HCT116 (cell line): ENCODE measurements around the gene GGT6. TPM values are rescaled to one million over a fixed set of nuclear protein-coding genes. Genes with fewer than 3 reads are reported as not detected.
"Not testable (repeated sequence)": the region's sequence is repeated elsewhere in the genome, so short reads cannot be mapped to it uniquely, and the experiment has no call there.

ENCODE experiments used
- ATAC-seq: fragments of 200-7000 bp; cut with Tn5 transposase; 2 replicates; pipeline ENCODE4 v1.9.1; 2020; ENCODE audit warnings: mild to moderate bottlenecking, moderate library complexity
- BruUV-seq: library from RNA; stranded (reverse); fragments of 400-500 nt; replicated peaks from 2 replicates; lab custom pipeline; 2021; lab: Mats Ljungman, UMichigan
- CTCF ChIA-PET: fragments of 300-600 bp; sonication (Branson Sonifier 250); formaldehyde crosslinking; loops from one replicate; lab custom pipeline; 2021; ENCODE audit warnings: antibody characterized with exemption; lab: Charles Lee
- POLR2A ChIA-PET: fragments of 300-600, 350-600 bp; sonication (Branson Sonifier 250); formaldehyde crosslinking; loops from one replicate; lab custom pipeline; 2021; ENCODE audit warnings: antibody characterized with exemption; lab: Charles Lee
- RAD21 ChIA-PET, 2 experiments: fragments of 300-600 bp; sonication (Branson Sonifier 250); formaldehyde crosslinking; loops; one replicate each; lab custom pipeline; 2023; ENCODE audit warnings: low total read pairs in 2 of 2; ENCODE audit not compliant: uncharacterized antibody in 2 of 2, unreplicated experiment in 2 of 2, low non-redundant PET in 1 of 2; lab: Charles Lee
- DNase-seq: peaks from one replicate; pipeline ENCODE4 v3.0.0-alpha.2; 2010; ENCODE audit warnings: low read depth, low spot score
- H2AFZ ChIP-seq: fragments of 200-600 bp; shearing (Covaris generic), sonication (generic); 2 replicates; pipeline ENCODE4 v1.6.1; 2017; ENCODE audit warnings: low read depth, mixed run types, mixed read lengths, antibody characterized with exemption, low read length; ENCODE audit not compliant: poor library complexity, severe bottlenecking
- H3K27ac ChIP-seq: 2 replicates; pipeline ENCODE4 v1.5.1; 2012; ENCODE audit warnings: low read depth, low read length
- H3K27me3 ChIP-seq: fragments of 200-600 bp; sonication (generic); 2 replicates; pipeline ENCODE4 v1.6.1; 2016; ENCODE audit warnings: mixed run types, low read length, mixed read lengths; ENCODE audit not compliant: insufficient read depth
- H3K36me3 ChIP-seq, 2 experiments: fragments of 200-500 bp in 1 of 2; fragments of 200-600 bp in 1 of 2; sonication (Bioruptor generic) in 1 of 2; sonication (generic) in 1 of 2; 2 replicates each; pipeline versions ENCODE4 v1.5.1 to v1.6.1; 2014 to 2016; ENCODE audit warnings: low read length in 2 of 2, inconsistent platforms in 1 of 2, mixed read lengths in 1 of 2, mixed run types in 1 of 2; ENCODE audit not compliant: insufficient read depth in 2 of 2, control insufficient read depth in 1 of 2
- H3K4me1 ChIP-seq, 2 experiments: fragments of 200-600 bp in 1 of 2; sonication (generic) in 1 of 2; 2 replicates each; pipeline versions ENCODE4 v1.5.1 to v1.6.1; 2012 to 2017; ENCODE audit warnings: low read length in 2 of 2, inconsistent platforms in 1 of 2, mild to moderate bottlenecking in 1 of 2, mixed read lengths in 1 of 2, mixed run types in 1 of 2, moderate library complexity in 1 of 2; ENCODE audit not compliant: insufficient read depth in 2 of 2, control insufficient read depth in 1 of 2
- H3K4me2 ChIP-seq: fragments of 200-600 bp; sonication (generic); 2 replicates; pipeline ENCODE4 v1.6.1; 2017; ENCODE audit warnings: mixed run types, low read length, mixed read lengths
- H3K4me3 ChIP-seq, 2 experiments: fragments of 200-600 bp in 1 of 2; sonication (generic) in 1 of 2; replicated peaks in 1 of 2; 2 replicates each; pipeline ENCODE4 v1.5.1; 2011 to 2016; ENCODE audit warnings: low read length in 2 of 2, control low read depth in 1 of 2, low read depth in 1 of 2, mild to moderate bottlenecking in 1 of 2, mixed read lengths in 1 of 2, mixed run types in 1 of 2
- H3K79me2 ChIP-seq: fragments of 200-600 bp; sonication (generic); 2 replicates; pipeline ENCODE4 v1.6.1; 2017; ENCODE audit warnings: mild to moderate bottlenecking, mixed run types, low read length, moderate library complexity, mixed read lengths; ENCODE audit not compliant: insufficient read depth
- H3K9ac ChIP-seq: fragments of 200-600 bp; sonication (generic); 2 replicates; pipeline ENCODE4 v1.6.1; 2016; ENCODE audit warnings: low read length, mixed read lengths
- H3K9me2 ChIP-seq: fragments of 200-600 bp; sonication (generic), shearing (Covaris generic); 2 replicates; pipeline ENCODE4 v1.6.1; 2017; ENCODE audit warnings: mixed run types, mild to moderate bottlenecking, moderate library complexity; ENCODE audit not compliant: insufficient read depth
- H3K9me3 ChIP-seq, 2 experiments: fragments of 200-500 bp in 1 of 2; fragments of 200-600 bp in 1 of 2; sonication (Bioruptor generic) in 1 of 2; sonication (generic) in 1 of 2; 2 replicates each; pipeline ENCODE4 v1.6.1; 2014 to 2017; ENCODE audit warnings: low read length in 2 of 2, mixed read lengths in 2 of 2, inconsistent platforms in 1 of 2, low read depth in 1 of 2, mild to moderate bottlenecking in 1 of 2, mixed run types in 1 of 2, moderate library complexity in 1 of 2; ENCODE audit not compliant: control insufficient read depth in 1 of 2, insufficient read depth in 1 of 2
- H4K20me1 ChIP-seq: fragments of 200-600 bp; sonication (generic), shearing (Covaris generic); 2 replicates; pipeline ENCODE4 v1.6.1; 2017; ENCODE audit warnings: mixed run types, mild to moderate bottlenecking, moderate library complexity; ENCODE audit not compliant: insufficient read depth
- CBX3 ChIP-seq: IDR thresholded peaks from 2 replicates; pipeline ENCODE4 v1.6.1; 2012; ENCODE audit warnings: low read depth
- CEBPB ChIP-seq: IDR thresholded peaks from 2 replicates; pipeline ENCODE4 v1.6.1; 2012; ENCODE audit warnings: low read depth
- EGR1 ChIP-seq: IDR thresholded peaks from 2 replicates; pipeline ENCODE4 v1.6.1; 2012; ENCODE audit warnings: low read depth
- ELF1 ChIP-seq: IDR thresholded peaks from 2 replicates; pipeline ENCODE4 v1.6.1; 2012; ENCODE audit warnings: low read depth, borderline replicate concordance
- EZH2phosphoT487 ChIP-seq: fragments of 200-600 bp; IDR thresholded peaks from 2 replicates; pipeline ENCODE4 v1.6.1; 2018; ENCODE audit warnings: antibody characterized with exemption, borderline replicate concordance
- JUND ChIP-seq: IDR thresholded peaks from 2 replicates; pipeline ENCODE4 v1.6.1; 2012
- RAD21 ChIP-seq: IDR thresholded peaks from 2 replicates; pipeline ENCODE4 v1.6.1; 2012; ENCODE audit warnings: low read depth, mild to moderate bottlenecking
- SIN3A ChIP-seq: IDR thresholded peaks from 2 replicates; pipeline ENCODE4 v1.6.1; 2012; ENCODE audit warnings: low read depth
- SP1 ChIP-seq: IDR thresholded peaks from 2 replicates; pipeline ENCODE4 v1.6.1; 2012; ENCODE audit warnings: low read depth
- SRF ChIP-seq: IDR thresholded peaks from 2 replicates; pipeline ENCODE4 v1.6.1; 2012; ENCODE audit warnings: low read depth
- TCF7L2 ChIP-seq: IDR thresholded peaks from 2 replicates; pipeline ENCODE4 v1.7.0; 2011; ENCODE audit warnings: borderline replicate concordance, inconsistent platforms; ENCODE audit not compliant: insufficient read depth, insufficient read length; ENCODE audit errors: extremely low read depth
- YY1 ChIP-seq: IDR thresholded peaks from 2 replicates; pipeline ENCODE4 v1.6.1; 2011; ENCODE audit warnings: low read length, low read depth, moderate library complexity, mild to moderate bottlenecking; ENCODE audit not compliant: insufficient replicate concordance; ENCODE audit errors: extremely low read depth
- ZFX ChIP-seq: fragments of 450-650 bp; IDR thresholded peaks from 2 replicates; pipeline ENCODE4 v1.6.1; 2017
- intact Hi-C: fragments of 100-400 bp; cut with micrococcal nuclease; formaldehyde crosslinking; loops from 2 replicates; pipeline ENCODE4 v1.10.0; 2022
- total RNA-seq: library from RNA; stranded (reverse); gene quantifications from one replicate; pipeline ENCODE4 v1.2.1, GENCODE V29; 2021; ENCODE audit not compliant: unreplicated experiment

GGT6 gene
- total RNA-seq, 1 experiment from 2014 or later = 0.10 TPM

DNA sequence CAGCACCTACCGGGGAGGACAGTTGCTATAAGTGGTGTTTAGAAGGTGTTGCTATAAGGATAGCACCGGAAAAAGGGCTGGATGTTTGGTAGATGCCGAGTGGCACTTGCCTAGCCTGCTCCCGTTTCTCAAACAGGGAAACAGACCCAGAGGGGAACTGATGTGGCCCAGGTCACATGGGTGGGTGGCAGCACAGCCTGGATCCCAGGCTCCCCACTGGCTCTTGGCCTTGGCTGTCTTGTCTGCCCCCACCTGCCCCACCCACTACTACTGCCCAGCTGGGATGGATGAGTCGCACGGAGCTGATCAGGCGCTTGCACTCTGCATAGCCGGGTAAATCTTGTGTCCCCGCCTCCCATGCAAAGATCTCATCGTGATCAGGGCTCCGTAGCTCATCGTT is 31.2 kb upstream of the GGT6 start:
- Histone ChIP-seq H3K27ac (no peak overlapping the region), H3K79me2 (no peaks in the 10 kb centered on the region), H3K27me3 (peaks cover 3% of the 10 kb centered on the region; the same call in 1 of the 2 replicates), H3K9me2 (no peaks in the 10 kb centered on the region)
- intact Hi-C loops = no loop called here
- no peak for TF ChIP-seq YY1
- TF ChIP-seq, all 23 proteins: peak for 0
- Histone ChIP-seq H3K4me3 (no peak overlapping the region), H4K20me1 (no peaks in the 10 kb centered on the region), H3K4me1 (peaks cover 3 to 9% of the 10 kb centered on the region in 2 experiments), H3K36me3 (no peaks in the 10 kb centered on the region), H3K9ac (no peak overlapping the region), H3K9me3 (no peaks in the 10 kb centered on the region), H3K4me2 (peak overlapping the region; percentile 17; the same call in 1 of the 2 replicates), H2AFZ (no peak overlapping the region)
- POLR2A ChIA-PET = no interaction called here
- RAD21 ChIA-PET = no interaction called here
- CTCF ChIA-PET = interaction anchor here (0.7 kb wide), 2 partner anchors 19 to 25 kb away, joined by 4 read pairs; no protein-coding TSS in a partner anchor
- no TSS peak for BruUV-seq
- no peak for DNase-seq
- ATAC-seq = peak; percentile 71

DNA sequence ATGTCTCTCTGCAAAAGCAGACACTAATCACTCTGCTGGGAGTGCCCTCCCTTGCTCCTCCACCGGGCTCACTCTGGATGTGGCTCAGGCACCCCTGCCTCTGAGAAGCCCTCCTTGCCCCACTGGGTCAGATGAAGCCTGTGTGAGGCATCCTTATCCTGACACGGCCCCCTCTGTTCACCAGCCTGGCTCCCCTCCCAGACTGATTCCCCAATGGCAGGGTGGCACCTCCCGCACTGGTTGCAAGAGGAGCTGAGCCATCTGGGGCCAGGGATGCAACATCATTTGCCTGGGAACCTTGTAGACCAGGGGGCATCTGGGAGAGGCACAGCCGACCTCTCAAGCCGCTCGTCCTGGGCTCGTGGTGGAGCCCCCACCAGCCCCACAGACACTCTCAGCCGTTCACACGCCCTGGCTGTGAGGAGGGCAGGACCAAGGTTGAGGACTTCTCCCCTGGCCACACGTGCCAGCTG is 30.6 kb upstream of the GGT6 start:
- Histone ChIP-seq H2AFZ (no peak overlapping the region), H3K4me1 (peaks cover 3 to 9% of the 10 kb centered on the region in 2 experiments), H3K27ac (no peak overlapping the region), H4K20me1 (no peaks in the 10 kb centered on the region), H3K79me2 (no peaks in the 10 kb centered on the region), H3K27me3 (peaks cover 3% of the 10 kb centered on the region; the same call in 1 of the 2 replicates), H3K4me3 (no peak overlapping the region), H3K9ac (no peak overlapping the region), H3K9me2 (no peaks in the 10 kb centered on the region), H3K9me3 (no peaks in the 10 kb centered on the region), H3K36me3 (no peaks in the 10 kb centered on the region)
- ChIA-PET CTCF (no interaction called here), POLR2A (no interaction called here), RAD21 (no interaction called here)
- ATAC-seq = no peak
- DNase-seq = no peak
- no TSS peak for BruUV-seq
- TF ChIP-seq SIN3A = no peak
- TF ChIP-seq YY1 = no peak
- no peak for TF ChIP-seq CEBPB
- TF ChIP-seq RAD21 = no peak
- TF ChIP-seq CBX3 = no peak
- TF ChIP-seq ZFX = no peak
- TF ChIP-seq ELF1 = no peak
- no peak for TF ChIP-seq EZH2phosphoT487
- TF ChIP-seq EGR1 = no peak
- no peak for TF ChIP-seq SP1
- no peak for TF ChIP-seq JUND
- no peak for TF ChIP-seq TCF7L2
- no peak for TF ChIP-seq SRF
- TF ChIP-seq, all 23 proteins: peak for 0
- peak overlapping the region; percentile 17; the same call in 1 of the 2 replicates for H3K4me2 ChIP-seq
- intact Hi-C loops = no loop called here

GRCh38 chr17:4590042-4590441 is 29.7 kb upstream of the GGT6 start:
- H2AFZ ChIP-seq, DNase-seq, H3K9ac ChIP-seq, H3K36me3 ChIP-seq, CTCF ChIA-PET, H4K20me1 ChIP-seq, BruUV-seq, H3K27ac ChIP-seq, H3K9me3 ChIP-seq, intact Hi-C loops, H3K4me2 ChIP-seq, RAD21 ChIA-PET, H3K27me3 ChIP-seq, ATAC-seq, POLR2A ChIA-PET, H3K9me2 ChIP-seq, H3K79me2 ChIP-seq, H3K4me3 ChIP-seq: not testable (repeated sequence)
- H3K4me1 ChIP-seq = peaks cover 3 to 13% of the 10 kb centered on the region in 2 experiments
